HG03196 (cell line): ENCODE measurements around the gene SLC6A3.

Source experiments
- ATAC-seq: cut with Tn5 transposase; IDR thresholded peaks from one replicate; pipeline ENCODE4 v1.9.1; 2021; ENCODE audit not compliant: unreplicated experiment

Gene SLC6A3

GRCh38 chr5:1409381-1410110, 35.7 kb downstream of the SLC6A3 start:
- no peak for ATAC-seq

- ATAC-seq, result no peak
Observed at GRCh38 chr5:1406681-1407640, 38.3 kb downstream of the SLC6A3 start.

- no peak for ATAC-seq
Observed at GRCh38 chr5:1405539-1406530, 39.4 kb downstream of the SLC6A3 start.

GRCh38 chr5:1405121-1405520, 40.1 kb downstream of the SLC6A3 start:
- no peak for ATAC-seq

- ATAC-seq, result no peak
Observed at GRCh38 chr5:1404062-1404461, 41.2 kb downstream of the SLC6A3 start.

GRCh38 chr5:1402611-1403255, 42.5 kb downstream of the SLC6A3 start:
- ATAC-seq, result no peak

GRCh38 chr5:1401536-1402138, 43.6 kb downstream of the SLC6A3 start:
- ATAC-seq, result no peak

GRCh38 chr5:1400936-1401335, 44.3 kb downstream of the SLC6A3 start:
- ATAC-seq, result no peak

GRCh38 chr5:1400211-1400855, 44.9 kb downstream of the SLC6A3 start:
- ATAC-seq, result no peak

GRCh38 chr5:1399737-1400136, 45.5 kb downstream of the SLC6A3 start:
- ATAC-seq, result no peak

- no peak for ATAC-seq
Observed at GRCh38 chr5:1396293-1396816, 48.9 kb downstream of the SLC6A3 start.

GRCh38 chr5:1394881-1395860, 50.1 kb downstream of the SLC6A3 start:
- ATAC-seq, result no peak

GRCh38 chr5:1393571-1394501, 51.4 kb downstream of the SLC6A3 start:
- ATAC-seq, result no peak

- ATAC-seq, result no peak
Observed at GRCh38 chr5:1392801-1393565, 52.3 kb downstream of the SLC6A3 start.

- ATAC-seq, result no peak
Observed at GRCh38 chr5:1392261-1392660, 53.0 kb downstream of the SLC6A3 start.

- no peak for ATAC-seq
Observed at GRCh38 chr5:1391691-1392090, 53.5 kb downstream of the SLC6A3 start.
